Measurements from ENCODE around the gene DIPK1B.
"Not testable (repeated sequence)": the region's sequence is repeated elsewhere in the genome, so short reads cannot be mapped to it uniquely, and the experiment has no call there.

DIPK1B gene

GRCh38 chr9:136700304-136700703 is 12.1 kb upstream of the DIPK1B start:
- no peak for DNase-seq

- peak; percentile 33 for DNase-seq
Measured at GRCh38 chr9:136700959-136701667, 11.3 kb upstream of the DIPK1B start.

- no peak for DNase-seq
Measured at GRCh38 chr9:136701668-136702053, 10.7 kb upstream of the DIPK1B start.

GRCh38 chr9:136703276-136703860 is 9.0 kb upstream of the DIPK1B start:
- no peak for DNase-seq

GRCh38 chr9:136704741-136705140 is 7.6 kb upstream of the DIPK1B start:
- not testable (repeated sequence) for DNase-seq

GRCh38 chr9:136705564-136705963 is 6.8 kb upstream of the DIPK1B start:
- DNase-seq: no peak

GRCh38 chr9:136707011-136707410 is 5.4 kb upstream of the DIPK1B start:
- DNase-seq: no peak

- DNase-seq: no peak
Measured at GRCh38 chr9:136707849-136708517, 4.4 kb upstream of the DIPK1B start.

- DNase-seq: no peak
Measured at GRCh38 chr9:136709454-136710109, 2.8 kb upstream of the DIPK1B start.

GRCh38 chr9:136710543-136710942 is 1.8 kb upstream of the DIPK1B start:
- DNase-seq: no peak

GRCh38 chr9:136711219-136711648 is 1.1 kb upstream of the DIPK1B start:
- DNase-seq: not testable (repeated sequence)

- DNase-seq: no peak
Measured at GRCh38 chr9:136712690-136713544, 545 bp downstream of the DIPK1B start.

- no peak for DNase-seq
Measured at GRCh38 chr9:136713550-136713949, 1.2 kb downstream of the DIPK1B start.

GRCh38 chr9:136714096-136714892 is 1.9 kb downstream of the DIPK1B start:
- DNase-seq: no peak

GRCh38 chr9:136714893-136715274 is 2.5 kb downstream of the DIPK1B start:
- no peak for DNase-seq

- DNase-seq: no peak
Measured at GRCh38 chr9:136717399-136717798, 5.0 kb downstream of the DIPK1B start.

- DNase-seq: no peak
Measured at GRCh38 chr9:136718345-136719194, 6.2 kb downstream of the DIPK1B start.

GRCh38 chr9:136719195-136719880 is 7.0 kb downstream of the DIPK1B start:
- DNase-seq: no peak

- DNase-seq: no peak
Measured at GRCh38 chr9:136720251-136720897, 8.0 kb downstream of the DIPK1B start.

GRCh38 chr9:136720898-136721338 is 8.5 kb downstream of the DIPK1B start:
- DNase-seq: no peak
